Caco-2 (cell line): ENCODE measurements around the gene PARP4. TPM values are rescaled to one million over a fixed set of nuclear protein-coding genes. Genes with fewer than 3 reads are reported as not detected.

ENCODE experiments used
- BruUV-seq: library from RNA; stranded (reverse); fragments of 400-500 nt; replicated peaks from 2 replicates; lab custom pipeline; 2021; lab: Mats Ljungman, UMichigan
- CTCF ChIA-PET: fragments of 300-600 bp; sonication (Branson Sonifier 250); formaldehyde crosslinking; loops from one replicate; lab custom pipeline; 2022; ENCODE audit warnings: antibody characterized with exemption; lab: Charles Lee
- POLR2A ChIA-PET: fragments of 300-600 bp; sonication (Branson Sonifier 250); formaldehyde crosslinking; loops from one replicate; lab custom pipeline; 2022; ENCODE audit warnings: antibody characterized with exemption; lab: Charles Lee
- DNase-seq, 2 experiments: peaks; one replicate each; pipeline versions ENCODE4 v3.0.0 to v3.0.0-alpha.2; 2020 to 2022
- H3K27me3 ChIP-seq: replicated peaks from 2 replicates; pipeline ENCODE4 v1.6.0; 2011; ENCODE audit warnings: low read length; ENCODE audit not compliant: control insufficient read depth, insufficient read depth
- H3K36me3 ChIP-seq: 2 replicates; pipeline ENCODE4 v1.5.1; 2011; ENCODE audit warnings: low read length; ENCODE audit not compliant: control insufficient read depth, insufficient read depth
- H3K4me1 ChIP-seq: fragments of 250-450 bp; sonication (Bioruptor Pico); 2 replicates; pipeline ENCODE4 v1.5.1; 2020; ENCODE audit warnings: mild to moderate bottlenecking
- H3K4me3 ChIP-seq: 2 replicates; pipeline ENCODE4 v1.5.1; 2011; ENCODE audit warnings: low read depth, mild to moderate bottlenecking, control low read depth, low read length
- H3K9me3 ChIP-seq: fragments of 250-450 bp; sonication (Bioruptor Pico); 2 replicates; pipeline ENCODE4 v1.5.1; 2020; ENCODE audit warnings: mild to moderate bottlenecking, moderate library complexity
- H3K27ac Mint-ChIP-seq: one replicate; pipeline ENCODE4 v1.8.0; 2022; ENCODE audit warnings: mixed read lengths; ENCODE audit not compliant: unreplicated experiment
- H3K27me3 Mint-ChIP-seq: one replicate; pipeline ENCODE4 v1.8.0; 2022; ENCODE audit warnings: mixed read lengths; ENCODE audit not compliant: insufficient read depth, unreplicated experiment
- H3K36me3 Mint-ChIP-seq: one replicate; pipeline ENCODE4 v1.8.0; 2022; ENCODE audit warnings: mild to moderate bottlenecking, mixed read lengths; ENCODE audit not compliant: insufficient read depth, unreplicated experiment
- H3K4me1 Mint-ChIP-seq: one replicate; pipeline ENCODE4 v1.8.0; 2022; ENCODE audit warnings: low read depth, mixed read lengths; ENCODE audit not compliant: unreplicated experiment
- H3K4me3 Mint-ChIP-seq: one replicate; pipeline ENCODE4 v1.8.0; 2022; ENCODE audit warnings: mild to moderate bottlenecking, moderate library complexity, mixed read lengths; ENCODE audit not compliant: unreplicated experiment
- H3K9me3 Mint-ChIP-seq: one replicate; pipeline ENCODE4 v1.8.0; 2022; ENCODE audit warnings: mixed read lengths; ENCODE audit not compliant: unreplicated experiment
- intact Hi-C: fragments of 100-400 bp; cut with micrococcal nuclease; formaldehyde crosslinking; loops from one replicate; pipeline ENCODE4 v1.10.0; 2022; ENCODE audit not compliant: unreplicated experiment
- total RNA-seq: library from RNA; stranded (reverse); gene quantifications from 2 replicates; pipeline ENCODE4 v1.2.3, GENCODE V29; 2022
- TF ChIP-seq, protein P1 (sequence below), 2 experiments: fragments of 200-600 bp in 1 of 2; IDR thresholded peaks; 1 replicate in 1 of 2; 2 replicates in 1 of 2; pipeline versions ENCODE4 v1.5.1 to v1.8.0; 2011 to 2022; ENCODE audit warnings: antibody characterized with exemption in 1 of 2, control low read depth in 1 of 2, inconsistent platforms in 1 of 2, low read depth in 1 of 2, low read length in 1 of 2, mild to moderate bottlenecking in 1 of 2, moderate library complexity in 1 of 2; ENCODE audit not compliant: insufficient read depth in 1 of 2, severe bottlenecking in 1 of 2, unreplicated experiment in 1 of 2

Gene PARP4
- total RNA-seq, 1 experiment from 2014 or later: 29.7 TPM

DNA sequence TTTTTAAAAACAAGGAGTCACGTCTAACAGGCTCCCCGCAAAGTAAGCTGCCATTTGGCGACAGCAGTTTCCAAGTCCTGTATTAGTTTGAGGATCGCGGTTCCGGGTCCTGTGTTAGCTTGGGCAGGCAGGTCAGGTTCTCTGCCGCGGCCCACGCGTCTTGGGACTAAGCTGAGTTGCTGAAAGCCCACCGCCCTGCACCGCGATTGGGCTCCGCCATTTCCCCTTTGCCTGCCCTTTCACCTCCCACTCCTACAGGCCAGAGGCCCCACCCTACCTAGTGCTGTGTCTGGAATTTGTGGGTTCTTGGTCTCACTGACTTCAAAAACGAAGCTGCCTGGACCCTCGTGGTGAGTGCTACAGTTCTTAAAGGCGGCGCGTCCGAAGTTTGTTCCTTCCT lies 6.8 kb downstream of the PARP4 start:
- no peak for DNase-seq
- Histone ChIP-seq H3K4me3 (no peak overlapping the region), H3K9me3 (no peaks in the 10 kb centered on the region), H3K4me1 (peaks cover 13% of the 10 kb centered on the region), H3K27me3 (no peaks in the 10 kb centered on the region), H3K36me3 (no peaks in the 10 kb centered on the region; the same call in 1 of the 2 replicates)
- ChIA-PET POLR2A (no interaction called here), CTCF (no interaction called here)
- Mint-ChIP-seq H3K4me3 (no peak overlapping the region), H3K9me3 (no peaks in the 10 kb centered on the region), H3K27me3 (no peaks in the 10 kb centered on the region), H3K4me1 (peaks cover 6% of the 10 kb centered on the region), H3K36me3 (peaks cover 9% of the 10 kb centered on the region), H3K27ac (no peak overlapping the region)
- intact Hi-C loops: no loop called here
- TF ChIP-seq, protein P1, sequence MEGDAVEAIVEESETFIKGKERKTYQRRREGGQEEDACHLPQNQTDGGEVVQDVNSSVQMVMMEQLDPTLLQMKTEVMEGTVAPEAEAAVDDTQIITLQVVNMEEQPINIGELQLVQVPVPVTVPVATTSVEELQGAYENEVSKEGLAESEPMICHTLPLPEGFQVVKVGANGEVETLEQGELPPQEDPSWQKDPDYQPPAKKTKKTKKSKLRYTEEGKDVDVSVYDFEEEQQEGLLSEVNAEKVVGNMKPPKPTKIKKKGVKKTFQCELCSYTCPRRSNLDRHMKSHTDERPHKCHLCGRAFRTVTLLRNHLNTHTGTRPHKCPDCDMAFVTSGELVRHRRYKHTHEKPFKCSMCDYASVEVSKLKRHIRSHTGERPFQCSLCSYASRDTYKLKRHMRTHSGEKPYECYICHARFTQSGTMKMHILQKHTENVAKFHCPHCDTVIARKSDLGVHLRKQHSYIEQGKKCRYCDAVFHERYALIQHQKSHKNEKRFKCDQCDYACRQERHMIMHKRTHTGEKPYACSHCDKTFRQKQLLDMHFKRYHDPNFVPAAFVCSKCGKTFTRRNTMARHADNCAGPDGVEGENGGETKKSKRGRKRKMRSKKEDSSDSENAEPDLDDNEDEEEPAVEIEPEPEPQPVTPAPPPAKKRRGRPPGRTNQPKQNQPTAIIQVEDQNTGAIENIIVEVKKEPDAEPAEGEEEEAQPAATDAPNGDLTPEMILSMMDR (IDR thresholded peaks at IDR 0.05; ENCODE audit: insufficient read depth in 1 of 2, low read depth in 1 of 2, low read length in 1 of 2, severe bottlenecking in 1 of 2, unreplicated experiment in 1 of 2): no peak
- no TSS peak for BruUV-seq

DNA sequence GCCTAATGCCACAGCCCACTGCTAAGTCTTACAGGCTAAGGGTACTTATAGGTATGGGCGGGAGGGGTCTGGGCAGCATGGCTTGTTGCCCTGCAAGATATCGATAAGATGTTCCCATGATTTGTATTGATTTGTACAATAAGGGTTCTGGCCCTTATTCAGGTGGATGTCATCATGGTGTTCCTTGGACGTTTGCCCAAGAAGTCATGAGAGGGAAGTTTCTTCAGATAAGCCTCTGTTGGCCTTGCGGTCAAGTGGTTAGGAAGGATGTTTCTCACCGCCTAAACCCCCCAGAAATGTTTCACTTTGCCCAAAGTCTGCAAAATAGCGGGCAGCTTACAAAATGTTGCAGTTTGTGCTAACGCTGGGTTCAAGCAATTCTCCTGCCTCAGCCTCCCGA lies 7.3 kb downstream of the PARP4 start:
- Mint-ChIP-seq H3K9me3 (no peaks in the 10 kb centered on the region), H3K4me1 (peaks cover 6% of the 10 kb centered on the region), H3K27ac (no peak overlapping the region), H3K4me3 (no peak overlapping the region), H3K36me3 (peaks cover 9% of the 10 kb centered on the region), H3K27me3 (no peaks in the 10 kb centered on the region)
- no peak for DNase-seq
- BruUV-seq: no TSS peak
- POLR2A ChIA-PET: no interaction called here
- no peak overlapping the region for H3K4me3 ChIP-seq
- H3K36me3 ChIP-seq: no peaks in the 10 kb centered on the region; the same call in 1 of the 2 replicates
- peaks cover 10% of the 10 kb centered on the region; the same call in 1 of the 2 replicates for H3K4me1 ChIP-seq
- TF ChIP-seq, protein P1 (IDR thresholded peaks at IDR 0.05; ENCODE audit: insufficient read depth in 1 of 2, low read depth in 1 of 2, low read length in 1 of 2, severe bottlenecking in 1 of 2, unreplicated experiment in 1 of 2): no peak
- intact Hi-C loops: no loop called here
- H3K27me3 ChIP-seq: no peaks in the 10 kb centered on the region
- H3K9me3 ChIP-seq: no peaks in the 10 kb centered on the region
- CTCF ChIA-PET: no interaction called here

DNA sequence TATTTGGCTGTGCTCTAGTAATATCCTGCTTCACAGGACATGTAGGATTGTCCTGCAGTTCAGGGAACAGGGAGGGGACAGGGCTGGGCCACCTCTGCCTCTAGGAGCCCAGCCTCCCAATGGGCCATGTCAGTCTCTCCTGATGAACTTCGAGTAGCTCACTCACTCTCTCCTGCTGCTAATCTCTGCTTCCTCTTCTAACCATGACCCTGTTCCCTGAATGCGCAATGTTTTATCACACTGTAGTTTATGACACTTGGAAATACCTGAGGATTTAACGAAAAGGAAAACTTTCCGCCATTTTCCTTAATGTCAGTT lies 9.2 kb downstream of the PARP4 start:
- Mint-ChIP-seq H3K4me3 (no peak overlapping the region), H3K9me3 (no peaks in the 10 kb centered on the region), H3K36me3 (peaks cover 9% of the 10 kb centered on the region), H3K27ac (peak overlapping the region; percentile 36), H3K27me3 (no peaks in the 10 kb centered on the region), H3K4me1 (peaks cover 6% of the 10 kb centered on the region)
- TF ChIP-seq, protein P1 (IDR thresholded peaks at IDR 0.05; ENCODE audit: insufficient read depth in 1 of 2, low read depth in 1 of 2, low read length in 1 of 2, severe bottlenecking in 1 of 2, unreplicated experiment in 1 of 2): no peak
- DNase-seq: no peak
- Histone ChIP-seq H3K27me3 (no peaks in the 10 kb centered on the region), H3K4me1 (peaks cover 10% of the 10 kb centered on the region; the same call in 1 of the 2 replicates), H3K36me3 (no peaks in the 10 kb centered on the region; the same call in 1 of the 2 replicates), H3K4me3 (no peak overlapping the region), H3K9me3 (no peaks in the 10 kb centered on the region)
- BruUV-seq: no TSS peak
- intact Hi-C loops: no loop called here
- POLR2A ChIA-PET: no interaction called here
- CTCF ChIA-PET: no interaction called here
